HepG2 (cell line): ENCODE results near the gene ARID1A. TPM values are rescaled to one million over a fixed set of nuclear protein-coding genes. Genes with fewer than 3 reads are reported as not detected.

Experiments
- CCAR2 ChIP-seq: fragments of 200-400 bp; formaldehyde crosslinking; optimal IDR thresholded peaks from 2 replicates; pipeline ENCODE3; 2018; ENCODE audit warnings: low read depth, mild to moderate bottlenecking, low read length, moderate library complexity
- DMAP1 ChIP-seq: IDR thresholded peaks from 2 replicates; pipeline ENCODE4 v1.6.1; 2016
- EEA1 ChIP-seq: sonication (generic); formaldehyde crosslinking; IDR thresholded peaks from 2 replicates; pipeline ENCODE4 v1.5.1; 2020; ENCODE audit warnings: mild to moderate bottlenecking, missing genetic modification reagents, borderline replicate concordance
- HIVEP1 ChIP-seq: sonication (generic); formaldehyde crosslinking; IDR thresholded peaks from 2 replicates; pipeline ENCODE4 v1.4.0; 2020; ENCODE audit warnings: mild to moderate bottlenecking, missing genetic modification reagents
- JUN ChIP-seq: sonication (generic); formaldehyde crosslinking; IDR thresholded peaks from 2 replicates; pipeline ENCODE4 v1.4.0; 2020; ENCODE audit warnings: mild to moderate bottlenecking, missing genetic modification reagents
- MBNL3 ChIP-seq: fragments of 250-450 bp; sonication (Bioruptor Pico); conservative IDR thresholded peaks from 2 replicates; pipeline ENCODE4 v1.8.0; 2022; ENCODE audit warnings: mild to moderate bottlenecking, inconsistent platforms
- MIER3 ChIP-seq: IDR thresholded peaks from 2 replicates; pipeline ENCODE4 v1.6.1; 2016; ENCODE audit warnings: missing compliant biosample characterization, borderline replicate concordance
- SOX6 ChIP-seq, 2 experiments: fragments of 450-650 bp in 1 of 2; sonication (generic) in 1 of 2; formaldehyde crosslinking in 1 of 2; IDR thresholded peaks; 2 replicates each; pipeline versions ENCODE4 v1.4.0 to v1.6.1; 2017 to 2020; ENCODE audit warnings: antibody characterized with exemption in 1 of 2, mild to moderate bottlenecking in 1 of 2, missing genetic modification reagents in 1 of 2
- ZNF326 ChIP-seq: sonication (generic); formaldehyde crosslinking; IDR thresholded peaks from 2 replicates; pipeline ENCODE4 v1.4.0; 2020; ENCODE audit warnings: missing genetic modification reagents, borderline replicate concordance
- ZNF431 ChIP-seq: sonication (generic); formaldehyde crosslinking; IDR thresholded peaks from 2 replicates; pipeline ENCODE4 v1.9.0; 2022; ENCODE audit warnings: missing genetic modification reagents, low read depth, mild to moderate bottlenecking, borderline replicate concordance
- ZNF557 ChIP-seq: sonication (generic); formaldehyde crosslinking; IDR thresholded peaks from 2 replicates; pipeline ENCODE4 v1.4.0; 2020; ENCODE audit warnings: missing genetic modification reagents
- ZNF629 ChIP-seq: sonication (generic); formaldehyde crosslinking; conservative IDR thresholded peaks from 2 replicates; pipeline ENCODE4 v1.5.0; 2020; ENCODE audit warnings: missing genetic modification reagents
- ZNF792 ChIP-seq: IDR thresholded peaks from 2 replicates; pipeline ENCODE4 v1.6.1; 2016
- polyA plus RNA-seq, 8 experiments: library from polyadenylated mRNA; depleted of rRNA in 3 of 8; stranded (reverse) in 7 of 8; unstranded in 1 of 8; fragments of >200 nt; fragmentation: Illumina TruSeq in 4 of 8; extraction: Trizol in 4 of 8; gene quantifications; 2 replicates each; pipeline versions ENCODE4 v1.2.1 to v1.2.3, GENCODE V29; 2011 to 2016; ENCODE audit warnings: low read depth in 4 of 8, missing spikeins in 1 of 8, mixed read lengths in 1 of 8; ENCODE audit not compliant: insufficient read depth in 1 of 8
- total RNA-seq, 5 experiments: library from RNA; depleted of rRNA; stranded (reverse); fragments of >200 nt; fragmentation: Illumina TruSeq; extraction: Trizol; gene quantifications; 2 replicates each; pipeline ENCODE4 v1.2.3, GENCODE V29; 2016; ENCODE audit warnings: low read depth in 1 of 5
- TF ChIP-seq, protein P1 (sequence below), 2 experiments: sonication (generic) in 1 of 2; formaldehyde crosslinking in 1 of 2; IDR thresholded peaks; 2 replicates each; pipeline versions ENCODE4 v1.6.1 to v1.9.0; 2014 to 2022; ENCODE audit warnings: antibody characterized with exemption in 1 of 2, borderline replicate concordance in 1 of 2, inconsistent platforms in 1 of 2, low read depth in 1 of 2, missing genetic modification reagents in 1 of 2
- TF ChIP-seq, protein P2 (sequence below): sonication (generic); formaldehyde crosslinking; IDR thresholded peaks from 2 replicates; pipeline ENCODE4 v1.8.0; 2022; ENCODE audit warnings: missing genetic modification reagents, mild to moderate bottlenecking, moderate library complexity, borderline replicate concordance
- TF ChIP-seq, protein P3 (sequence below): sonication (generic); formaldehyde crosslinking; IDR thresholded peaks from 2 replicates; pipeline ENCODE4 v1.8.0; 2022; ENCODE audit warnings: mild to moderate bottlenecking, missing genetic modification reagents
- TF ChIP-seq, protein P4 (sequence below): IDR thresholded peaks from 2 replicates; pipeline ENCODE4 v1.6.1; 2016

The ARID1A gene
- total and polyA plus RNA-seq, 2 of the 13 experiments (the other 11 are each of a cell fraction or from before 2014, with no cell fraction given): 11.9 to 15.9 TPM

DNA sequence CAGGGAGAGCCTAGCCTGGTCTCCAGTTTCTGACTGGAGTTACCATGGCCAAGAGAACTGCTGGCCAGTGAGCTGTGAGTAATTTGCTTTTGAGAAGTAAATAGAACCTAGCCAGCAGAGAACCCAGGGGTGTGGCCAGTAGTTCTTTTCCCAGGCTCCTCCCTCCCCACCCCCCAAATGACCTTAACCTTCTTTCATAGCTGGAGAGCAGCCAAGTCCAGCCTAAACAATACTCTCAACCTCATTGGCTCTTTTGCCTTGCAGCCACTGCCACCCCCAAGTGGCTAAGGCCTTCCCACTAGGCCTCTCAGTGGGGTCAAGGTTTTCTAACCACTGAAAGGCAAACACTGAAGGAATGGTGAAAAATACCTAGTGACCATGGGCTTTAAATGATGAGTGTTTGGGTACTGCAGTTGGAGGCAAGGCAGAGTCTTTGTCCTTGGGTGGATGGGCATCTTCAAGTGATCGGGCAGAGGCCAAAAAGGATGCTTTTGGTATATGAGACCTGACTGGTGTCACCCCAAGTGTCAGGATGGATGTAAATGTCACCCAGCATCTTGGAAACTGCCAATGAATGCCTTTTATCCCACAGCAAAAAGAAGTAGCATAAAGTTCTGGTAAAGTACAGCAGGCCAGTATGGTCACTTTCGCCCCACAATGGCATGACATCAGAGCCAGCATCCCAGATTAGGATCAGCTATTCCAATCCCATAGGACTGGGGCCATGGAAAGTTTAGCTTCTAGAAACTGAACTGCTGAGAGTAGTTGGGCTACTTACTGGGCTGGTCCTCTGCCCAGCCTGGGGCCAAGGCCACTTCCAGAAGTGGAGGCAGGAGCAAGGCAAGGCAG, 88.4 kb downstream of the ARID1A start (continued):
- TF ChIP-seq, protein P1, sequence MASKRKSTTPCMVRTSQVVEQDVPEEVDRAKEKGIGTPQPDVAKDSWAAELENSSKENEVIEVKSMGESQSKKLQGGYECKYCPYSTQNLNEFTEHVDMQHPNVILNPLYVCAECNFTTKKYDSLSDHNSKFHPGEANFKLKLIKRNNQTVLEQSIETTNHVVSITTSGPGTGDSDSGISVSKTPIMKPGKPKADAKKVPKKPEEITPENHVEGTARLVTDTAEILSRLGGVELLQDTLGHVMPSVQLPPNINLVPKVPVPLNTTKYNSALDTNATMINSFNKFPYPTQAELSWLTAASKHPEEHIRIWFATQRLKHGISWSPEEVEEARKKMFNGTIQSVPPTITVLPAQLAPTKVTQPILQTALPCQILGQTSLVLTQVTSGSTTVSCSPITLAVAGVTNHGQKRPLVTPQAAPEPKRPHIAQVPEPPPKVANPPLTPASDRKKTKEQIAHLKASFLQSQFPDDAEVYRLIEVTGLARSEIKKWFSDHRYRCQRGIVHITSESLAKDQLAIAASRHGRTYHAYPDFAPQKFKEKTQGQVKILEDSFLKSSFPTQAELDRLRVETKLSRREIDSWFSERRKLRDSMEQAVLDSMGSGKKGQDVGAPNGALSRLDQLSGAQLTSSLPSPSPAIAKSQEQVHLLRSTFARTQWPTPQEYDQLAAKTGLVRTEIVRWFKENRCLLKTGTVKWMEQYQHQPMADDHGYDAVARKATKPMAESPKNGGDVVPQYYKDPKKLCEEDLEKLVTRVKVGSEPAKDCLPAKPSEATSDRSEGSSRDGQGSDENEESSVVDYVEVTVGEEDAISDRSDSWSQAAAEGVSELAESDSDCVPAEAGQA (IDR thresholded peaks at IDR 0.05; ENCODE audit: low read depth): no peak
- TF ChIP-seq, protein P1 (CRISPR knock-in tag; IDR thresholded peaks at IDR 0.05; ENCODE audit: borderline replicate concordance): no peak
- TF ChIP-seq ZNF792 (CRISPR knock-in tag): 0 out of 2 replicates have a peak, but pooled peaks have one; percentile 51
- TF ChIP-seq, protein P2, sequence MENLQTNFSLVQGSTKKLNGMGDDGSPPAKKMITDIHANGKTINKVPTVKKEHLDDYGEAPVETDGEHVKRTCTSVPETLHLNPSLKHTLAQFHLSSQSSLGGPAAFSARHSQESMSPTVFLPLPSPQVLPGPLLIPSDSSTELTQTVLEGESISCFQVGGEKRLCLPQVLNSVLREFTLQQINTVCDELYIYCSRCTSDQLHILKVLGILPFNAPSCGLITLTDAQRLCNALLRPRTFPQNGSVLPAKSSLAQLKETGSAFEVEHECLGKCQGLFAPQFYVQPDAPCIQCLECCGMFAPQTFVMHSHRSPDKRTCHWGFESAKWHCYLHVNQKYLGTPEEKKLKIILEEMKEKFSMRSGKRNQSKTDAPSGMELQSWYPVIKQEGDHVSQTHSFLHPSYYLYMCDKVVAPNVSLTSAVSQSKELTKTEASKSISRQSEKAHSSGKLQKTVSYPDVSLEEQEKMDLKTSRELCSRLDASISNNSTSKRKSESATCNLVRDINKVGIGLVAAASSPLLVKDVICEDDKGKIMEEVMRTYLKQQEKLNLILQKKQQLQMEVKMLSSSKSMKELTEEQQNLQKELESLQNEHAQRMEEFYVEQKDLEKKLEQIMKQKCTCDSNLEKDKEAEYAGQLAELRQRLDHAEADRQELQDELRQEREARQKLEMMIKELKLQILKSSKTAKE (CRISPR knock-in tag): peak; percentile 87
- TF ChIP-seq HIVEP1 (CRISPR knock-in tag): peak; percentile 82
- TF ChIP-seq MIER3: 0 out of 2 replicates have a peak, but pooled peaks have one; percentile 51
- TF ChIP-seq ZNF557 (CRISPR knock-in tag): no peak
- no peak for TF ChIP-seq ZNF326 (CRISPR knock-in tag)
- TF ChIP-seq DMAP1 (CRISPR knock-in tag): 0 out of 2 replicates have a peak, but pooled peaks have one; percentile 45
- no peak for TF ChIP-seq MBNL3 (CRISPR knock-in tag)
- no peak for TF ChIP-seq EEA1 (CRISPR knock-in tag)
- no peak for TF ChIP-seq JUN (CRISPR knock-in tag)
- no peak for TF ChIP-seq ZNF629
- no peak for TF ChIP-seq SOX6 (IDR thresholded peaks at IDR 0.05)
- peak; percentile 89 for TF ChIP-seq SOX6 (CRISPR knock-in tag; IDR thresholded peaks at IDR 0.05)
- TF ChIP-seq, protein P3, sequence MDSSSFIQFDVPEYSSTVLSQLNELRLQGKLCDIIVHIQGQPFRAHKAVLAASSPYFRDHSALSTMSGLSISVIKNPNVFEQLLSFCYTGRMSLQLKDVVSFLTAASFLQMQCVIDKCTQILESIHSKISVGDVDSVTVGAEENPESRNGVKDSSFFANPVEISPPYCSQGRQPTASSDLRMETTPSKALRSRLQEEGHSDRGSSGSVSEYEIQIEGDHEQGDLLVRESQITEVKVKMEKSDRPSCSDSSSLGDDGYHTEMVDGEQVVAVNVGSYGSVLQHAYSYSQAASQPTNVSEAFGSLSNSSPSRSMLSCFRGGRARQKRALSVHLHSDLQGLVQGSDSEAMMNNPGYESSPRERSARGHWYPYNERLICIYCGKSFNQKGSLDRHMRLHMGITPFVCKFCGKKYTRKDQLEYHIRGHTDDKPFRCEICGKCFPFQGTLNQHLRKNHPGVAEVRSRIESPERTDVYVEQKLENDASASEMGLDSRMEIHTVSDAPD (CRISPR knock-in tag): no peak; the same call in 1 of the 2 replicates
- TF ChIP-seq, protein P4, sequence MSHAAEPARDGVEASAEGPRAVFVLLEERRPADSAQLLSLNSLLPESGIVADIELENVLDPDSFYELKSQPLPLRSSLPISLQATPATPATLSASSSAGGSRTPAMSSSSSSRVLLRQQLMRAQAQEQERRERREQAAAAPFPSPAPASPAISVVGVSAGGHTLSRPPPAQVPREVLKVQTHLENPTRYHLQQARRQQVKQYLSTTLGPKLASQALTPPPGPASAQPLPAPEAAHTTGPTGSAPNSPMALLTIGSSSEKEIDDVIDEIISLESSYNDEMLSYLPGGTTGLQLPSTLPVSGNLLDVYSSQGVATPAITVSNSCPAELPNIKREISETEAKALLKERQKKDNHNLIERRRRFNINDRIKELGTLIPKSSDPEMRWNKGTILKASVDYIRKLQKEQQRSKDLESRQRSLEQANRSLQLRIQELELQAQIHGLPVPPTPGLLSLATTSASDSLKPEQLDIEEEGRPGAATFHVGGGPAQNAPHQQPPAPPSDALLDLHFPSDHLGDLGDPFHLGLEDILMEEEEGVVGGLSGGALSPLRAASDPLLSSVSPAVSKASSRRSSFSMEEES (CRISPR knock-in tag): no peak
- TF ChIP-seq CCAR2: no peak
- peak; percentile 72; the same call in 1 of the 2 replicates for TF ChIP-seq ZNF431 (CRISPR knock-in tag)
